Uterus (tissue), 2 donors: ENCODE data around the gene EPYC.

ENCODE experiments used
- POLR2A ChIP-seq, 2 donors: fragments of 450-650 bp; IDR thresholded peaks; one replicate each; pipeline ENCODE4 v1.6.1; 2016; ENCODE audit warnings: antibody characterized with exemption in 2 of 2, mild to moderate bottlenecking in 1 of 2, moderate library complexity in 1 of 2
- TF ChIP-seq, protein P1 (sequence below), 4 experiments: fragments of 200-600 bp in 2 of 4; fragments of 450-650 bp in 2 of 4; sonication (generic) in 2 of 4; IDR thresholded peaks; one replicate each; pipeline ENCODE4 v1.5.1; 2016 to 2019; ENCODE audit warnings: antibody characterized with exemption in 4 of 4, mild to moderate bottlenecking in 2 of 4, moderate library complexity in 1 of 4

DNA sequence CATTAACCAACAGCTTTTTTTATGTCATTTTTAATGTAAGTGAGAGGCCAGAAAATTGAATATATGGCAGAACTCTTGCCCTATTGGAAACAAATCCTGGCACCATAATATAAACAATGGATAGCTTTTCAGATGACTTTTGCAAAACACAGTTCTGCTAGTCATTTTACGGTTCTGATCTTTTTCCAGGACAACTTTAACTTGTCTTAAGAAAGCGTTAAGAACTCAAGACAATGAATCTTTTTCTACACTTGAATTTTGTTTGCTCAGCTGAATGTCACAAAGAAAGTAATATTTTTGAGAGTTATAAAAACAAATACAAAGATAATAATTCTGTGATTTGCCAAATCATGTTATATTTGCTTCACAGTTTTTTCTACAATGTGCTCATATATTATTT is 39.8 kb upstream of the EPYC start:
- TF ChIP-seq POLR2A (IDR thresholded peaks at IDR 0.05) = no peak
- TF ChIP-seq, protein P1, sequence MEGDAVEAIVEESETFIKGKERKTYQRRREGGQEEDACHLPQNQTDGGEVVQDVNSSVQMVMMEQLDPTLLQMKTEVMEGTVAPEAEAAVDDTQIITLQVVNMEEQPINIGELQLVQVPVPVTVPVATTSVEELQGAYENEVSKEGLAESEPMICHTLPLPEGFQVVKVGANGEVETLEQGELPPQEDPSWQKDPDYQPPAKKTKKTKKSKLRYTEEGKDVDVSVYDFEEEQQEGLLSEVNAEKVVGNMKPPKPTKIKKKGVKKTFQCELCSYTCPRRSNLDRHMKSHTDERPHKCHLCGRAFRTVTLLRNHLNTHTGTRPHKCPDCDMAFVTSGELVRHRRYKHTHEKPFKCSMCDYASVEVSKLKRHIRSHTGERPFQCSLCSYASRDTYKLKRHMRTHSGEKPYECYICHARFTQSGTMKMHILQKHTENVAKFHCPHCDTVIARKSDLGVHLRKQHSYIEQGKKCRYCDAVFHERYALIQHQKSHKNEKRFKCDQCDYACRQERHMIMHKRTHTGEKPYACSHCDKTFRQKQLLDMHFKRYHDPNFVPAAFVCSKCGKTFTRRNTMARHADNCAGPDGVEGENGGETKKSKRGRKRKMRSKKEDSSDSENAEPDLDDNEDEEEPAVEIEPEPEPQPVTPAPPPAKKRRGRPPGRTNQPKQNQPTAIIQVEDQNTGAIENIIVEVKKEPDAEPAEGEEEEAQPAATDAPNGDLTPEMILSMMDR (IDR thresholded peaks at IDR 0.05) = no peak
